Measurements from ENCODE around the gene ATP8A1. TPM values are rescaled to one million over a fixed set of nuclear protein-coding genes. Genes with fewer than 3 reads are reported as not detected.

The ATP8A1 gene
- total RNA-seq, 1 donor from 2014 or later: 2.4 TPM

GRCh38 chr4:42607011-42607726, 49.7 kb downstream of the ATP8A1 start:
- Mint-ChIP-seq H3K9me3 (ENCODE audit: unreplicated experiment) (no peaks in the 10 kb centered on the region), H3K36me3 (ENCODE audit: unreplicated experiment) (no peaks in the 10 kb centered on the region), H3K4me1 (ENCODE audit: unreplicated experiment) (no peaks in the 10 kb centered on the region), H3K27ac (ENCODE audit: unreplicated experiment) (no peak overlapping the region), H3K27me3 (ENCODE audit: unreplicated experiment) (no peaks in the 10 kb centered on the region), H3K4me3 (ENCODE audit: unreplicated experiment) (no peak overlapping the region)
- TF ChIP-seq, protein P1, sequence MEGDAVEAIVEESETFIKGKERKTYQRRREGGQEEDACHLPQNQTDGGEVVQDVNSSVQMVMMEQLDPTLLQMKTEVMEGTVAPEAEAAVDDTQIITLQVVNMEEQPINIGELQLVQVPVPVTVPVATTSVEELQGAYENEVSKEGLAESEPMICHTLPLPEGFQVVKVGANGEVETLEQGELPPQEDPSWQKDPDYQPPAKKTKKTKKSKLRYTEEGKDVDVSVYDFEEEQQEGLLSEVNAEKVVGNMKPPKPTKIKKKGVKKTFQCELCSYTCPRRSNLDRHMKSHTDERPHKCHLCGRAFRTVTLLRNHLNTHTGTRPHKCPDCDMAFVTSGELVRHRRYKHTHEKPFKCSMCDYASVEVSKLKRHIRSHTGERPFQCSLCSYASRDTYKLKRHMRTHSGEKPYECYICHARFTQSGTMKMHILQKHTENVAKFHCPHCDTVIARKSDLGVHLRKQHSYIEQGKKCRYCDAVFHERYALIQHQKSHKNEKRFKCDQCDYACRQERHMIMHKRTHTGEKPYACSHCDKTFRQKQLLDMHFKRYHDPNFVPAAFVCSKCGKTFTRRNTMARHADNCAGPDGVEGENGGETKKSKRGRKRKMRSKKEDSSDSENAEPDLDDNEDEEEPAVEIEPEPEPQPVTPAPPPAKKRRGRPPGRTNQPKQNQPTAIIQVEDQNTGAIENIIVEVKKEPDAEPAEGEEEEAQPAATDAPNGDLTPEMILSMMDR (IDR thresholded peaks at IDR 0.05): no peak
- DNase-seq (ENCODE audit: extremely low spot score, unreplicated experiment): no peak

- no peak for DNase-seq (ENCODE audit: extremely low spot score, unreplicated experiment)
- Mint-ChIP-seq H3K27me3 (ENCODE audit: unreplicated experiment) (no peaks in the 10 kb centered on the region), H3K4me1 (ENCODE audit: unreplicated experiment) (no peaks in the 10 kb centered on the region), H3K4me3 (ENCODE audit: unreplicated experiment) (no peak overlapping the region), H3K27ac (ENCODE audit: unreplicated experiment) (no peak overlapping the region), H3K9me3 (ENCODE audit: unreplicated experiment) (no peaks in the 10 kb centered on the region), H3K36me3 (ENCODE audit: unreplicated experiment) (no peaks in the 10 kb centered on the region)
- TF ChIP-seq, protein P1 (IDR thresholded peaks at IDR 0.05): no peak
These were observed 51.6 kb downstream of the ATP8A1 start for GRCh38 chr4:42605264-42605663.

DNA sequence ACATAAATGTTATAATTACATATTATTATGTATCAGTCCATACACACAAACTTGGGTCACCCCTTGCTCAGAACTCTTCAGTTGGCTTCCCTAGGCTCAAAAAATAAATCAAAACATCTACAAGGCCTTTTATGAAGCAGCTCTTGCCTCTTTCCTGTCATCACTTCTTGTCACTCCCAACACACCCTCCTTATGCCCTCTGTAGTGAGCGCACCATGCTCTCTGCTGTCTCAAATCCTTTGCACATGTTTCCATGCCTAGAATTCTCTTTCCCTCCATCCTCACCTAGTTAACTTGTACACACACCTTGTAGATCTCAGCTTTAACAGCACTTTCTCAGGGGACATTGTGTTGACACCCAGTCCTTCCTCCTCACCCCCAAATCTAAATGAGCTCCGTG, 53.0 kb downstream of the ATP8A1 start:
- no peaks in the 10 kb centered on the region for H3K36me3 Mint-ChIP-seq (ENCODE audit: unreplicated experiment)
- no peak for DNase-seq (ENCODE audit: extremely low spot score, unreplicated experiment)
- H3K4me3 Mint-ChIP-seq (ENCODE audit: unreplicated experiment): no peak overlapping the region

GRCh38 chr4:42600578-42600977, 56.3 kb downstream of the ATP8A1 start:
- H3K9me3 Mint-ChIP-seq (ENCODE audit: unreplicated experiment): no peaks in the 10 kb centered on the region
- H3K27me3 Mint-ChIP-seq (ENCODE audit: unreplicated experiment): peaks cover 2% of the 10 kb centered on the region
- no peak overlapping the region for H3K4me3 Mint-ChIP-seq (ENCODE audit: unreplicated experiment)
- TF ChIP-seq, protein P1 (IDR thresholded peaks at IDR 0.05): no peak
- H3K27ac Mint-ChIP-seq (ENCODE audit: unreplicated experiment): no peak overlapping the region
- DNase-seq (ENCODE audit: extremely low spot score, unreplicated experiment): no peak
- no peaks in the 10 kb centered on the region for H3K36me3 Mint-ChIP-seq (ENCODE audit: unreplicated experiment)
- H3K4me1 Mint-ChIP-seq (ENCODE audit: unreplicated experiment): no peaks in the 10 kb centered on the region

More for the DNA sequence above, 53.0 kb downstream of the ATP8A1 start:
- H3K27ac Mint-ChIP-seq (ENCODE audit: unreplicated experiment): no peak overlapping the region
- no peaks in the 10 kb centered on the region for H3K27me3 Mint-ChIP-seq (ENCODE audit: unreplicated experiment)
- no peaks in the 10 kb centered on the region for H3K9me3 Mint-ChIP-seq (ENCODE audit: unreplicated experiment)
- TF ChIP-seq, protein P1 (IDR thresholded peaks at IDR 0.05): no peak
- no peaks in the 10 kb centered on the region for H3K4me1 Mint-ChIP-seq (ENCODE audit: unreplicated experiment)

GRCh38 chr4:42596918-42597317, 60.0 kb downstream of the ATP8A1 start:
- H3K27me3 Mint-ChIP-seq (ENCODE audit: unreplicated experiment): peaks cover 9% of the 10 kb centered on the region
- H3K36me3 Mint-ChIP-seq (ENCODE audit: unreplicated experiment): no peaks in the 10 kb centered on the region
- DNase-seq (ENCODE audit: extremely low spot score, unreplicated experiment): no peak
- TF ChIP-seq, protein P1 (IDR thresholded peaks at IDR 0.05): no peak
- H3K9me3 Mint-ChIP-seq (ENCODE audit: unreplicated experiment): no peaks in the 10 kb centered on the region
- H3K4me1 Mint-ChIP-seq (ENCODE audit: unreplicated experiment): no peaks in the 10 kb centered on the region
- H3K27ac Mint-ChIP-seq (ENCODE audit: unreplicated experiment): no peak overlapping the region
- H3K4me3 Mint-ChIP-seq (ENCODE audit: unreplicated experiment): no peak overlapping the region

Measured in osteocyte (in vitro differentiated cells).